Lower leg skin (tissue), 4 donors: ENCODE measurements around the gene MAGEF1. TPM values are rescaled to one million over a fixed set of nuclear protein-coding genes. Genes with fewer than 3 reads are reported as not detected.
A peak's percentile ranks its signal among the peaks of the same experiment; 100 is the strongest.
"Not testable (repeated sequence)": the region's sequence is repeated elsewhere in the genome, so short reads cannot be mapped to it uniquely, and the experiment has no call there.

ENCODE experiments used
- DNase-seq, 2 donors: peaks; one replicate each; pipeline ENCODE4 v3.0.0-alpha.2; 2019; ENCODE audit warnings: low spot score in 2 of 2
- H3K4me3 ChIP-seq: fragments of 200-600 bp; sonication (generic); 2 replicates; pipeline ENCODE4 v1.5.1; 2017; ENCODE audit warnings: mild to moderate bottlenecking, low read depth; ENCODE audit not compliant: poor library complexity, severe bottlenecking
- POLR2A ChIP-seq, 2 donors: fragments of 450-650 bp; IDR thresholded peaks; one replicate each; pipeline ENCODE4 v1.6.1; 2016 to 2017; ENCODE audit warnings: antibody characterized with exemption in 2 of 2, mild to moderate bottlenecking in 1 of 2, moderate library complexity in 1 of 2
- WGBS, 2 donors: methylation state at CpG; one replicate each; pipeline ENCODE4 v1.1.5; 2018; 5-methylcytosine and 5-hydroxymethylcytosine counted together
- intact Hi-C: fragments of 100-400 bp; cut with DNase I; formaldehyde crosslinking; loops from one replicate; pipeline ENCODE4 v1.15.0; 2023; ENCODE audit warnings: low total_unique reads
- total RNA-seq, 4 donors: library from RNA; depleted of rRNA; stranded (reverse); fragments of >200 nt; gene quantifications; one replicate each; pipeline ENCODE4 v1.1.0, GENCODE V29; 2016
- TF ChIP-seq, protein P1 (sequence below), 3 donors: fragments of 450-650 bp; IDR thresholded peaks; one replicate each; pipeline ENCODE4 v1.5.1; 2016; ENCODE audit warnings: antibody characterized with exemption in 3 of 3, mild to moderate bottlenecking in 3 of 3, moderate library complexity in 2 of 3

MAGEF1 gene
- total RNA-seq, 4 donors from 2014 or later = 32.5 to 44.3 (median 42.8) TPM

DNA sequence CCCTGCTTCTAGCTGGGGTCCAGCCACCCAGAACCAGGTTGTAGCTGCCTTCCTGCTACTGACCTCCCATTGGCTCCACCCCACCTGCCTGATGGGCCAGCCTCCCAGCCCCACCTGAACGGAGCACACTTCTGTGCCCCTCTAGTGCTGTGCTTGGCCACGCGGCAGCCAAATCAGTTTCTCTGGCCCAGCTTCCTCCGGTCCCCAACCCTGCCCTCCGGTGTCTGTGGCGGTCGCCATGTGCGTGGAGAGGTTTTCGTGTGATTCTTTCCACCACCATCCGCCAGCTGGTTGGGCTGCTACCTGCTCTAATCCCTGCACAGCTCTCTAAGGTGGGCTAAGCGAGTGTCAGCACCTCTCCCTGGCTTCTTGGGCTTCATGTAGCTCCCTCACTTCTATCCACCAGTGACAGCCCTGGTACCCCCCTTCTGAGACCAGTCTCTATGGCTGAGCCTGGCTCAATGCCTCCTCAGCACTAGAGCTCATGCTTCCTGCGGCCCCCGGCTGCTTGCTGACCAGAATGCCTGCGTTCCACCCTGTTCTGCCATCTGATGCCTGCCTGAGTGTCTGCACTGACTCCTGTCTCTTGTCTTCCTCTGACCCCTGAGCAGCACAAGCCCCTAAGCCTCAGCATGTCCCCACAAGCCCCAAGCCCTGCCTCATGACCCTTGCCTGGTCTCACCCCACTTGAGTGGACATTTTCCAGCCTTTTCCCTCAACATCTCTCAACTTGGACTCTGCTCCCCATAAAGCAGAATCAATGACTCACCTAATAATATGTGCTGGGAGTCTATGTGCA lies 23.2 kb upstream of the MAGEF1 start:
- 89 to 96% methylated on average over 14 of the region's 14 CpGs for WGBS, 2 donors
- TF ChIP-seq, protein P1, sequence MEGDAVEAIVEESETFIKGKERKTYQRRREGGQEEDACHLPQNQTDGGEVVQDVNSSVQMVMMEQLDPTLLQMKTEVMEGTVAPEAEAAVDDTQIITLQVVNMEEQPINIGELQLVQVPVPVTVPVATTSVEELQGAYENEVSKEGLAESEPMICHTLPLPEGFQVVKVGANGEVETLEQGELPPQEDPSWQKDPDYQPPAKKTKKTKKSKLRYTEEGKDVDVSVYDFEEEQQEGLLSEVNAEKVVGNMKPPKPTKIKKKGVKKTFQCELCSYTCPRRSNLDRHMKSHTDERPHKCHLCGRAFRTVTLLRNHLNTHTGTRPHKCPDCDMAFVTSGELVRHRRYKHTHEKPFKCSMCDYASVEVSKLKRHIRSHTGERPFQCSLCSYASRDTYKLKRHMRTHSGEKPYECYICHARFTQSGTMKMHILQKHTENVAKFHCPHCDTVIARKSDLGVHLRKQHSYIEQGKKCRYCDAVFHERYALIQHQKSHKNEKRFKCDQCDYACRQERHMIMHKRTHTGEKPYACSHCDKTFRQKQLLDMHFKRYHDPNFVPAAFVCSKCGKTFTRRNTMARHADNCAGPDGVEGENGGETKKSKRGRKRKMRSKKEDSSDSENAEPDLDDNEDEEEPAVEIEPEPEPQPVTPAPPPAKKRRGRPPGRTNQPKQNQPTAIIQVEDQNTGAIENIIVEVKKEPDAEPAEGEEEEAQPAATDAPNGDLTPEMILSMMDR (IDR thresholded peaks at IDR 0.05) = no peak
- TF ChIP-seq POLR2A (IDR thresholded peaks at IDR 0.05) = no peak
- no peak overlapping the region for H3K4me3 ChIP-seq
- peak; percentile 10 to 34 for DNase-seq
- intact Hi-C loops = no loop called here

- peak; percentile 8 to 40 for DNase-seq
- intact Hi-C loops = no loop called here
- WGBS, 2 donors = 93% methylated on average over 8 of the region's 8 CpGs
- H3K4me3 ChIP-seq = no peak overlapping the region
- TF ChIP-seq POLR2A (IDR thresholded peaks at IDR 0.05) = no peak
- TF ChIP-seq, protein P1 (IDR thresholded peaks at IDR 0.05) = no peak
These were observed 22.2 kb upstream of the MAGEF1 start for GRCh38 chr3:184733971-184734608.

DNA sequence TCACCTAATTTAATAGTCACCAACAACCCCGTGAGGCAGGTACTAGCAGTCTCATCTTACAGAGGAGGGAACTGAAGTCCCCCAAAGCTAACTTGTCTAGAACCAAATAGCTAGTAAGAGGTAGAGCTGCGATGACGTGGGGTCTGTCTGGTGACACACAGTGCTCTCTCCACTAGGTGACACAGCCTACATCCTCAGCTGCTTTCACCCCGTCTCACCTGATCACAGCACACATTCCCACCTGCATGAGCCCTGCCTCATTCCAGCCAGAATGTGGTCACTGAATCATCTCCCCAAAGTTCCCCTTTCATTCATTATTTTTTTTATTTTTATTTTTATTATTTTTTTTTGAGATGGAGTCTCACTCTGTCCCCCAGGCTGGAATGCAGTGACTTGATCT lies 21.3 kb upstream of the MAGEF1 start:
- 74 to 94% methylated on average over 4 of the region's 4 CpGs for WGBS, 2 donors
- H3K4me3 ChIP-seq = no peak overlapping the region
- TF ChIP-seq POLR2A (IDR thresholded peaks at IDR 0.05) = no peak
- TF ChIP-seq, protein P1 (IDR thresholded peaks at IDR 0.05) = no peak
- intact Hi-C loops = no loop called here
- peak; percentile 7 to 67 for DNase-seq

- WGBS, 2 donors = 71 to 76% methylated on average over 11 of the region's 11 CpGs
- TF ChIP-seq, protein P1 (IDR thresholded peaks at IDR 0.05) = no peak
- no peak for TF ChIP-seq POLR2A (IDR thresholded peaks at IDR 0.05)
- no peak overlapping the region for H3K4me3 ChIP-seq
- intact Hi-C loops = no loop called here
- peak; percentile 7 to 40 for DNase-seq
These were observed 20.1 kb upstream of the MAGEF1 start for GRCh38 chr3:184731786-184732537.

GRCh38 chr3:184730924-184731323 lies 19.1 kb upstream of the MAGEF1 start:
- TF ChIP-seq, protein P1 (IDR thresholded peaks at IDR 0.05) = no peak
- TF ChIP-seq POLR2A (IDR thresholded peaks at IDR 0.05) = no peak
- WGBS, 2 donors = 94 to 100% methylated on average over 2 of the region's 2 CpGs
- DNase-seq = peak in 1 of 2 donors; percentile 31
- intact Hi-C loops = no loop called here
- no peak overlapping the region for H3K4me3 ChIP-seq

DNA sequence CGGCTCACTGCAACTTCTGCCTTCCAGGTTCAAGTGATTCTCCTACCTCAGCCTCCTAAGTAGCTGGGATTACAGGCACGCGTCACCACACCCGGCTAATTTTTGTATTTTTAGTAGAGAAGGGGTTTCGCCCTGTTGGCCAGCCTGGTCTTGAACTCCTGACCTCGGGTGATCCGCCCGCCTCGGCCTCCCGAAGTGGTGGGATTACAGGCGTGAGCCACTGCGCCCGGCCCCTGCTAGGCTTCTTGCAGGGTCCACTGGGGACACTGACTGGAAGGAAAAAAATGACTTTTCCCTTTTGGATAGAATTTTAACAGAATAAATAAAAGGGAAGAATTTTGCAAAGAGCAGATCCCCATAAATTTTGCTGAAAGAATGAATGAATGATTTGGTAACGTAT lies 17.3 kb upstream of the MAGEF1 start:
- DNase-seq, H3K4me3 ChIP-seq, intact Hi-C loops: not testable (repeated sequence)
- WGBS, 2 donors = 92 to 96% methylated on average over 14 of the region's 14 CpGs
